Large intestine (tissue), 3 donors: Measurements from ENCODE around the gene INTU. TPM values are rescaled to one million over a fixed set of nuclear protein-coding genes. Genes with fewer than 3 reads are reported as not detected.
"Not testable (repeated sequence)": the region's sequence is repeated elsewhere in the genome, so short reads cannot be mapped to it uniquely, and the experiment has no call there.

Source experiments
- DNase-seq, 2 donors: peaks; one replicate each; pipeline versions ENCODE4 v3.0.0 to v3.0.0-alpha.2; 2013
- H3K27ac ChIP-seq: one replicate; pipeline ENCODE4 v1.5.1; 2013; ENCODE audit warnings: low read length
- H3K27me3 ChIP-seq: 2 replicates; pipeline ENCODE4 v1.6.1; 2013; ENCODE audit warnings: low read length; ENCODE audit not compliant: control insufficient read depth, insufficient read depth
- H3K36me3 ChIP-seq: 2 replicates; pipeline ENCODE4 v1.6.1; 2013; ENCODE audit warnings: low read length; ENCODE audit not compliant: control insufficient read depth, insufficient read depth
- H3K4me1 ChIP-seq: one replicate; pipeline ENCODE4 v1.6.1; 2013; ENCODE audit warnings: low read length; ENCODE audit not compliant: control insufficient read depth, insufficient read depth
- H3K4me3 ChIP-seq: one replicate; pipeline ENCODE4 v1.5.1; 2013; ENCODE audit warnings: low read length
- H3K9me3 ChIP-seq: one replicate; pipeline ENCODE4 v1.6.1; 2013; ENCODE audit warnings: mild to moderate bottlenecking, low read depth, low read length, moderate library complexity; ENCODE audit not compliant: control insufficient read depth
- WGBS: methylation state at CpG from one replicate; pipeline ENCODE4 v1.1.5; 2013; ENCODE audit warnings: low lambda C conversion rate; ENCODE audit not compliant: insufficient coverage; 5-methylcytosine and 5-hydroxymethylcytosine counted together
- polyA plus RNA-seq: library from polyadenylated mRNA; unstranded; fragments of 120-200 nt; gene quantifications from one replicate; pipeline ENCODE4 v1.2.1, GENCODE V29; 2013

The INTU gene
- polyA plus RNA-seq, 1 donor = 7.7 TPM

DNA sequence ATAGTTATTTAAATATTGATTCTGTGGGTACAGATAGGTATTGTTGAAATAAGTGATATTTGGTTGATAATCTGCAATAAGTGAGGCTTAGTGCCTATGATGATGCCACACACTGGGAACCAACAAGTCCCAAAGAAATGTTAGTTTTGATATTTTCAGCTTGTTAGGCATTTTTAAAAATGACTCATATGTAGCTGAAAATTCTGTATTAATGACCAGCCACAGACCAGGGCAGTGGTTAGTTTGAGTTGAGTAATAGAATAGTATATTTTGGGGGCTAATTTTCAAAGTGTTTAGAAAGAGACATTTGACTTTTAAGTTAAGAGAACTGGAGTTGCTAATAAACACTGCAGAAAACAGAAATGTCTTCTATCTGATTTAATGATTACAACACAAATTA is 9.4 kb downstream of the INTU start:
- no peak overlapping the region for H3K27ac ChIP-seq
- DNase-seq = no peak

DNA sequence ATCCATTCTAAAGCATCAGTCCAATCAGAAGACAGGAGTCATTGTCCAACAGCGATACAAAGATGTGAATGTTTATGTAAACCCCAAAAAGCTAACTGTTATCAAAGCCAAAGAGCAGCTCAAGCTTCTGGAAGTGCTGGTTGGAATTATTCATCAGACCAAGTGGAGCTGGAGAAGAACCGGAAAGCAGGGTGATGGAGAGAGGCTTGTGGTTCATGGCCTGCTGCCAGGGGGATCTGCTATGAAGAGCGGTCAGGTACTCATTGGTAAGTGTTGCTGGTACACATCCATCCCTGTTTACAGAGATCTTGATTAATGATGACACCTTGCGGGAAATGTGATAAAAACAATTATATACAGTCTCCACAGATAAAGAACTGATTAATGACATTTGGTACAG is 11.0 kb downstream of the INTU start:
- 96% methylated on average over 4 of the region's 4 CpGs for WGBS
- no peak overlapping the region for H3K27ac ChIP-seq
- H3K36me3 ChIP-seq = peaks cover 12% of the 10 kb centered on the region
- no peak overlapping the region for H3K4me3 ChIP-seq
- H3K27me3 ChIP-seq = no peaks in the 10 kb centered on the region
- DNase-seq = no peak
- no peaks in the 10 kb centered on the region for H3K9me3 ChIP-seq
- no peaks in the 10 kb centered on the region for H3K4me1 ChIP-seq

More for the DNA sequence above, 9.4 kb downstream of the INTU start:
- Histone ChIP-seq H3K9me3 (no peaks in the 10 kb centered on the region), H3K27me3 (no peaks in the 10 kb centered on the region), H3K36me3 (peaks cover 12% of the 10 kb centered on the region), H3K4me1 (no peaks in the 10 kb centered on the region), H3K4me3 (no peak overlapping the region)

DNA sequence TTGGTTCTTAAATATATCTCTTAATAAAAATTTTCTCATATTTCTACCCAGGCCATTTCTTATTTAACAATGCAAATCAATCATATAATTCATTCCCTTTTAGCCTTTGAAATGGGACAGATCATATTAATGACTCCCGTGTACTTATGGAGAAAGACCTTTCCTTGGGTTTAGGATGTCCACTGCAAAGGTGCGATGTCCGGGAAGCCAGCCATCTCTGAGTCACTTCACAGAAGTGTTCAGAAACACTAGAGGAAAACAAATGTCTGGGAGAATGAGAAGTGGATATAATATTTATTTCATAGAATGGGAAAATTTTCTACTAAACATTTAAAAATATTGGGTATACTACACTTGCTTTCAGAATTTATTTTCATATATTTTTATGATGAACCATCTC is 15.3 kb downstream of the INTU start:
- no peak for DNase-seq
- peaks cover 12% of the 10 kb centered on the region for H3K36me3 ChIP-seq
- H3K27me3 ChIP-seq = no peaks in the 10 kb centered on the region
- H3K27ac ChIP-seq = no peak overlapping the region
- no peaks in the 10 kb centered on the region for H3K4me1 ChIP-seq
- no CpG with 5 or more reads among the region's 3 CpGs for WGBS
- H3K9me3 ChIP-seq = no peaks in the 10 kb centered on the region
- no peak overlapping the region for H3K4me3 ChIP-seq

DNA sequence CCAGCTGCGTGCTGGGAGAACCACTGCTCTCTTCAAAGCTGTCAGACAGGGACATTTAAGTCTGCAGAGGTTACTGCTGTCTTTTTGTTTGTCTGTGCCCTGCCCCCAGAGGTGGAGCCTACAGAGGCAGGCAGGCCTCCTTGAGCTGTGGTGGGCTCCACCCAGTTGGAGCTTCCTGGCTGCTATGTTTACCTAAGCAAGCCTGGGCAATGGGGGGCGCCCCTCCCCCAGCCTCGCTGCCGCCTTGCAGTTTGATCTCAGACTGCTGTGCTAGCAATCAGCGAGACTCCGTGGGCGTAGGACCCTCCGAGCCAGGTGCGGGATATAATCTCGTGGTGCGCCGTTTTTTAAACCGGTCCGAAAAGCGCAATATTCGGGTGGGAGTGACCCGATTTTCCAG is 22.8 kb downstream of the INTU start:
- not testable (repeated sequence) for DNase-seq, H3K9me3 ChIP-seq, H3K4me1 ChIP-seq, H3K36me3 ChIP-seq, H3K27ac ChIP-seq, H3K27me3 ChIP-seq, H3K4me3 ChIP-seq
- no CpG with 5 or more reads among the region's 17 CpGs for WGBS

DNA sequence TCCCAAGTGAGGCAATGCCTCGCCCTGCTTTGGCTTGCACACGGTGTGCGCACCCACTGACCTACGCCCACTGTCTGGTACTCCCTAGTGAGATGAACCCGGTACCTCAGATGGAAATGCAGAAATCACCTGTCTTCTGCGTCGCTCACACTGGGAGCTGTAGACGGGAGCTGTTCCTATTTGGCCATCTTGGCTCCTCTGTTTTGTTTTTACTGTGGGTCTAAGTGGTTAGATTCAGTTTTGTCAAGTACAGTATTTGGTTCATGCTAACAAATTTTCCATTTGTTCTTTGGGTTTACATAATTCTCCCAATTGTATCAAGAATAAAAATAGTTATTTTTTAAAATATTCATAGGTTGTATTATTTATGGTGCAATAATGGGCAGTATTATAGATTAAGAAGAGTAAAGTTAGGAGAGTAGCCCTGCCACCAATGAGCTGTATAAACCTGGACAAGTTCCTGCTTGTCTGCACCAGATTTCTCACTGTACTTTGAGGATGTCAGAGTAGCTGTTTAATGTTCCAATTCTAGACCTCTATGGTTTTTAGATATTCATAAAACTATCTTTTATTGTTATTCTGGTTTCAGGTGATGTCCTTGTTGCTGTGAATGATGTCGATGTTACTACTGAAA is 23.4 kb downstream of the INTU start:
- H3K4me3 ChIP-seq = no peak overlapping the region
- no peaks in the 10 kb centered on the region for H3K4me1 ChIP-seq
- no peak overlapping the region for H3K27ac ChIP-seq
- no peak for DNase-seq
- no peaks in the 10 kb centered on the region for H3K27me3 ChIP-seq
- peaks cover 3% of the 10 kb centered on the region for H3K36me3 ChIP-seq
- whole genome bisulfite sequencing = 100% methylated on average over 2 of the region's 9 CpGs
- no peaks in the 10 kb centered on the region for H3K9me3 ChIP-seq

DNA sequence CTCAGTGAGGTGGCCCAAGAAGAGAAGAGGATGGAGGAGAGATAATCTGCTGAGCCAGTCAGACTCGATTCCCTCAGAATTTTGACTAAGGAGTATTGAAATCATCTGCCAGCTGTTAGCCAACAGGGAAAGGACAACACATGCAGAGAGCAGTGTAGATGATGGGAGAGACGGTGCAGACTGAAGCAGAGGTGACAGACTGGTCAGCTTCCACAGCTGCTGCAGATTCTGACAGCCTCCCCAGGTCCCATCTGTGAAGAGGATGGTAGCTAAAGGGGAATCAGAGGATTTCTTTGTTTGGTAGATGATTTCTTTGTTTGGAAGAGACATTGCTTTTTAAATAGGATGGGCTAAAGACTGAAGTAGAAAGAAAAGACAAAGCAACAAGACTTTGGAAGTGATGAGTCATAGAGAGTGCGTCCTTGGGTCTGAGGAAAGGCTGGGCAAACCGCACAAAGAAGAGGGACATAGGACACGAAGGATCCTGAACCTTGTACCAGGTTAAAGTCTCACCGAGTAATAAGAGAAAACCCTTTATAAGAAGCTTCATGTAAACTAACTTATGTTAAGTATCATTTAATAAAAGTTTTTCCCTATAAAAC is 27.6 kb downstream of the INTU start:
- H3K36me3 ChIP-seq = peaks cover 5% of the 10 kb centered on the region
- 87% methylated on average over 3 of the region's 6 CpGs for WGBS
- no peak overlapping the region for H3K27ac ChIP-seq
- H3K4me1 ChIP-seq = no peaks in the 10 kb centered on the region
- H3K27me3 ChIP-seq = no peaks in the 10 kb centered on the region
- no peak overlapping the region for H3K4me3 ChIP-seq
- no peak for DNase-seq
- H3K9me3 ChIP-seq = no peaks in the 10 kb centered on the region

DNA sequence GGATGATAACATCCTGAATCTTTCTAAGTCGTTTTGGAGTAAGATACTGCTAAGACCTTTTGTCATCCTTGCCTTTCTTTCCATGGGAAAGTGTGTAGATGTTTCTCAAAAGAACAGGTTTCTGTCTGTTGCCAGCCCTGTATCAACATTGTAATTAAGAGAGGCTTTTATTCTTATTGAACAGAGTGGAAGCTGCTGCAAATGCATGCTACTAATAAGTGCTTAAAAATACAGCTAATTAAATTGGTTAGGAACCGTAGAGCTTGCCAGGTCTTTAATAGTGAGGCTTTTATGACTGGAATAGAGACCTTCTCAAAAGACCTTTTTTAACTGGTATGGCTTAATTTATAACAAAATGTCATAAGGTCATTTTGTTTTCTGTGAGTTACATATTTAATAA is 34.4 kb downstream of the INTU start:
- DNase-seq = no peak
- Histone ChIP-seq H3K4me1 (no peaks in the 10 kb centered on the region), H3K27ac (no peak overlapping the region), H3K27me3 (no peaks in the 10 kb centered on the region), H3K4me3 (no peak overlapping the region), H3K9me3 (no peaks in the 10 kb centered on the region), H3K36me3 (peaks cover 2% of the 10 kb centered on the region)
- 86% methylated on average over 2 of the region's 2 CpGs for WGBS

DNA sequence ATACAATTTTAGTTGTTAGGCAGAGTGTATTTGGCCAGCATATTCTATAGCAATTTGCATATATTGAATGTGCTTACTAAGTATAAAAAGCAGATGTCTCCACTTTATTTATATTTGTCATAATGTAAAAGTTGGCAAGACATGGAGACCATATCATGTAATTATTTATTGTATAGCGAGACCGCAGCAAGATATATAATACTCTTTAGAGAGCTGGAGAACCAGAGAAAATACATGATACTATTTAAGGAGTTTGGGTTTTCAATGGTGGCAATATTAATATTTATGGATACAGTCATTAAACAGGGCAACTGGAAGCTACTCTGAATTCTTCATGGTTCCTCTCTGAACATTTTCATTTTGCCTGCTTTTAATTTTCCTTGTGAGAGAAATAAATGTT is 35.0 kb downstream of the INTU start:
- no peak overlapping the region for H3K27ac ChIP-seq
- no peaks in the 10 kb centered on the region for H3K27me3 ChIP-seq
- DNase-seq = no peak
- no peaks in the 10 kb centered on the region for H3K9me3 ChIP-seq
- 59% methylated on average over 2 of the region's 2 CpGs for WGBS
- peaks cover 2% of the 10 kb centered on the region for H3K36me3 ChIP-seq
- no peaks in the 10 kb centered on the region for H3K4me1 ChIP-seq
- H3K4me3 ChIP-seq = no peak overlapping the region

DNA sequence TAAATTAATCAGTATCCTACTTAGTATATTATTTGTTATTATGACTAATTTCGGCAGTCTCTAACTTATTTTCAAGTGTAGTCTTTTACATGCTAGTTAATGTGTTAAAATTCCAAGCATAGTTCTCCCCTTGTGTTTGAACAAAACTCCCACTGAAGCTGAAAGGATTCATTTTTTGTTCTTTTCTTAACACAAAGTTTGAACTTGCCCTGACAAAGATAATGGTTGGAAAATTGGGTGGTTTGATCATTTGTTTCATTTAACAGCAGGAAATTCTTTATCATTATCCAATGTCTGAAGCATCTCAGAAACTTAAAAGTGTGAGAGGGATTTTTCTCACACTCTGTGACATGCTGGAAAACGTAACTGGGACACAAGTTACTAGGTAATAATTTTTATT is 36.0 kb downstream of the INTU start:
- Histone ChIP-seq H3K36me3 (no peaks in the 10 kb centered on the region), H3K4me3 (no peak overlapping the region), H3K27ac (no peak overlapping the region), H3K27me3 (no peaks in the 10 kb centered on the region), H3K4me1 (no peaks in the 10 kb centered on the region), H3K9me3 (no peaks in the 10 kb centered on the region)
- DNase-seq = no peak
- WGBS = 100% methylated on average over 2 of the region's 2 CpGs

DNA sequence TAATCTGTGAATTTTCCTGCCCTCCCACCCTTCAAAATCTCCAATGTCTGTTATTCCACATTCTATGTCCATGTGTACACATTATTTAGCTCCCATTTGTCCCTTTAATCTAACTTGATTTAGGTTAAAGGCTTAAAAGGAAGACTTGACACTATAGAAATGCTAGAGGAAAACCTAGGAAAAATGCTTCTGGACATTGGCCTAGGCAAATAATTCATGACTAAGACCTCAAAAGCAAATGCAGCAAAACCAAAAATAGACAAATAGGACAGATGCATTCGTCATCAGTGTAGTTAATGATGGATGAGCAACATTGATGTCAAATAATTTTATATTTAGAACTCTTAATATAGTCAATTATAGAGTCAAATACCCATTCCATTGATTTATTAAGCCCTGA is 36.9 kb downstream of the INTU start:
- Histone ChIP-seq H3K27ac (no peak overlapping the region), H3K4me3 (no peak overlapping the region), H3K36me3 (peaks cover 2% of the 10 kb centered on the region), H3K9me3 (no peaks in the 10 kb centered on the region), H3K27me3 (no peaks in the 10 kb centered on the region), H3K4me1 (no peaks in the 10 kb centered on the region)
- WGBS = 100% methylated on average over 1 of the region's 1 CpG
- DNase-seq = no peak

DNA sequence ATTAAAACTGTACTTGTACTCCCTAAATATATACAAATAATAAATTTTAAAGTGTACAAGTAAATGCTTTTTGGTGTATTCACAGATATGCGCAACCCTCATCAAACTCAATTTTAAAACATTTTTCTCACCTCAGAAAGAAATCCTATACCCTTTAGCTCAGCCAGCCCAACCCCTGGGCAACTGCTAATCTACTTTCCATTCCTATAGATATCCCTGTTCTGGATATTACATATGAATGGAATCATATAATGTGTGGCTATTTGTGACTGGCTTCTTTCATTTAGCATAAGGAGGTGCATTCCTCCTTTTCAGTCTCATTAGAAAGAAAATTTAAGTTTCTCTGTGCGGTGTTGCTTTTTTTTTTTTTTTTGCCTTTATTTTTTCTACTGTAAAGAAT is 39.4 kb downstream of the INTU start:
- peaks cover 8% of the 10 kb centered on the region for H3K36me3 ChIP-seq
- H3K4me3 ChIP-seq = no peak overlapping the region
- H3K27me3 ChIP-seq = no peaks in the 10 kb centered on the region
- no peaks in the 10 kb centered on the region for H3K4me1 ChIP-seq
- WGBS = 100% methylated on average over 1 of the region's 2 CpGs
- no peak overlapping the region for H3K27ac ChIP-seq
- DNase-seq = no peak
- no peaks in the 10 kb centered on the region for H3K9me3 ChIP-seq
